ENCODE measurements around the gene RNASE8. TPM values are rescaled to one million over a fixed set of nuclear protein-coding genes. Genes with fewer than 3 reads are reported as not detected.

RNASE8 gene
- total RNA-seq, 1 experiment from 2014 or later: not detected

DNA sequence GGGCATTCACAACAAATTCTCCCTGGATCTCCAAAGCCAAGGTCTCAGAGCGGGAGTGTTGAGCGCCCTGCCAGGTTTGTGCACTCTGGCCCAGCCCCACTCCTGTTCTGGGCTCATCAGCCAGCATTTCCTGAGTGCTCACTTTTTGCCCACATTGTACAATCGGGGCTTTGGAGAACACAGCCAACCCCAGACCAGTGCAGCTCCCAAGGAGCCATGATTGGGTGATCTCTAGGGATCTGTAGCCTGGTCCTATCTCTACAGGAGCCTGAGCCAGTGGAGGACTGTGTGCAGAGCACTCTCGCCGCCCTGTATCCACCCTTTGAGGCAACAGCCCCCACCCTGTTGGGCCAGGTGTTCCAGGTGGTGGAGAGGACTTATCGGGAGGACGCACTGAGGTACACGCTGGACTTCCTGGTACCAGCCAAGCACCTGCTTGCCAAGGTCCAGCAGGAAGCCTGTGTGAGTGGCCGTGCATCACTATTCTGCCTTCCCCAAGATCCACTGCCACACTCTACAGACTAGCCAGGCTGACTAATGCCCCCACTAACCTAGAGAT, 15.2 kb downstream of the RNASE8 start:
- DNase-seq (ENCODE audit: low spot score): no peak

DNA sequence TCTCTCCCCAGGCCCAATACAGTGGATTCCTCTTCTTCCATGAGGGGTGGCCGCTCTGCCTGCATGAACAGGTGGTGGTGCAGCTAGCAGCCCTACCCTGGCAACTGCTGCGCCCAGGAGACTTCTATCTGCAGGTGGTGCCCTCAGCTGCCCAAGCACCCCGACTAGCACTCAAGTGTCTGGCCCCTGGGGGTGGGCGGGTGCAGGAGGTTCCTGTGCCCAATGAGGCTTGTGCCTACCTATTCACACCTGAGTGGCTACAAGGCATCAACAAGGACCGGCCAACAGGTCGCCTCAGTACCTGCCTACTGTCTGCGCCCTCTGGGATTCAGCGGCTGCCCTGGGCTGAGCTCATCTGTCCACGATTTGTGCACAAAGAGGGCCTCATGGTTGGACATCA, 16.3 kb downstream of the RNASE8 start:
- DNase-seq (ENCODE audit: low spot score): no peak

GRCh38 chr14:21074398-21075272, 17.0 kb downstream of the RNASE8 start:
- no peak for DNase-seq (ENCODE audit: low spot score)

DNA sequence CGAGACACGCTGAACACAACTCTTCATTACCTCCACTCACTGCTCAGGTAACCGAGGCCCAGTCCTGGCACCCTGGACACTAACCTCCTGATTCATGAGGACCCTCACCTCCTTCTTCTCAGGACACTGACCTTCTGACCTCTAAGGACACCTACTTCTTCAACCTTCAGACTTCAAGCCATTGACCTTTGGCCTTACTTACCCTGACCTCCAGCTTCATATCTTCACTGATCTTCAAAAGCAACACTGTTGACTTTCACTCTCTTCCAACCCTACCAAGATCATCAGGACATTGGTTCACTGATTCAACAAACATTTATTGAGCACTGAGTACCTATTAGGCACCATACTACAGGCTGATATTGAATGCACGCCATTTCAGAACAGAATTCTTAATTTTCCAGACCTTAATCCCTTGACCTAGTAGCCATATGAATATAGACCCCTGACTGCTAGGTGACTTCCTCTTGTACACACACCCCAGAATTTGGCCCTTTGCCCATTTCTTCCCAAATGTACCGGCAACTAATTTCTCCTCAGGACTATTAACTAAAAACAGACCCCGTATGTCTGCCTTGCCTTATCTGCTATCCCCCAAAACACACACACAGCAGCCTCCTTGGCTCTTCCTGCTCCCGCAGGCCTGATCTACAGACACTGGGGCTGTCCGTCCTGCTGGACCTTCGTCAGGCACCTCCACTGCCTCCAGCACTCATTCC, 18.3 kb downstream of the RNASE8 start:
- no peak for DNase-seq (ENCODE audit: low spot score)

- DNase-seq (ENCODE audit: low spot score): no peak
Measured at GRCh38 chr14:21077672-21078071, 20.1 kb downstream of the RNASE8 start.

DNA sequence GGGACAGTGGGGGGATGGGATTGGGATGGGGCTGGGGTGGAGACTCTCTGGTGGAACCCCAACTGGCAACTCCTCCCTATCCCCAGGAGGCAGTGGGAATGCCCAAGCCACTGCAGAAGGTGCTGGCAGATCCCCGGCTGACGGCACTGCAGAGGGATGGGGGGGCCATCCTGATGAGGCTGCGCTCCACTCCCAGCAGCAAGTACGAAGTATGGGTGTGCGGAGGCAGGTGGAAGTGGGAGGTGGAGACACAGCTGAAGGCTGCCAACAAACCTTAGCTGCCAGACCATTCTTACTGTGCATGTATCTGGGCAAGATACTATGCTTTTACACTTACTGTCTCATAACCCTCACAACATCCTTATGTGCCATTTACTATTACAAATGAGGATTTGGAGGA, 20.7 kb downstream of the RNASE8 start:
- DNase-seq (ENCODE audit: low spot score): no peak

DNA sequence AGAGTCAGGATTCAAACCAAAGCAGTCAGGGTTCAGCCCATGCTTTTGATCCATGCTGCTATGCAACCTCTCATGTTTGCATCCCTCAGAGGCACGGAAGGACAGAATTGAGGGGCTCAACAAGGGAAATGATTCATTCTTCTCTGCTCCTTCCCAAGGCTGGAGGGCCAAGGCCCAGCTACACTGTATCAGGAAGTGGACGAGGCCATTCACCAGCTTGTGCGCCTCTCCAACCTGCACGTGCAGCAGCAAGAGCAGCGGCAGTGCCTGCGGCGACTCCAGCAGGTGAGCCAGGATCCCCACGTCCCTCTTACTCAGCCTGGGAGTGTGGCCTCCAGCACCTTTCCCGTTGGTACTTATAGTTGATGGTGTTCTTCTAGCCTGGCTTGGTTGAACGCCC, 21.1 kb downstream of the RNASE8 start:
- no peak for DNase-seq (ENCODE audit: low spot score)

DNA sequence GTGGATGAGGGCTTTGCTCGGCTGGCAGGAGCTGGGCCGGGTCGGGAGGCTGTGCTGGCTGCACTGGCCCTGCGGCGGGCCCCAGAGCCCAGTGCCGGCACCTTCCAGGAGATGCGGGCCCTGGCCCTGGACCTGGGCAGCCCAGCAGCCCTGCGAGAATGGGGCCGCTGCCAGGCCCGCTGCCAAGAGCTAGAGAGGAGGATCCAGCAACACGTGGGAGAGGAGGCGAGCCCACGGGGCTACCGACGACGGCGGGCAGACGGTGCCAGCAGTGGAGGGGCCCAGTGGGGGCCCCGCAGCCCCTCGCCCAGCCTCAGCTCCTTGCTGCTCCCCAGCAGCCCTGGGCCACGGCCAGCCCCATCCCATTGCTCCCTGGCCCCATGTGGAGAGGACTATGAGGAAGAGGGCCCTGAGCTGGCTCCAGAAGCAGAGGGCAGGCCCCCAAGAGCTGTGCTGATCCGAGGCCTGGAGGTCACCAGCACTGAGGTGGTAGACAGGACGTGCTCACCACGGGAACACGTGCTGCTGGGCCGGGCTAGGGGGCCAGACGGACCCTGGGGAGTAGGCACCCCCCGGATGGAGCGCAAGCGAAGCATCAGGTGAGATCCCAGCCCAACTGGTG, 24.0 kb downstream of the RNASE8 start:
- DNase-seq (ENCODE audit: low spot score): no peak

DNA sequence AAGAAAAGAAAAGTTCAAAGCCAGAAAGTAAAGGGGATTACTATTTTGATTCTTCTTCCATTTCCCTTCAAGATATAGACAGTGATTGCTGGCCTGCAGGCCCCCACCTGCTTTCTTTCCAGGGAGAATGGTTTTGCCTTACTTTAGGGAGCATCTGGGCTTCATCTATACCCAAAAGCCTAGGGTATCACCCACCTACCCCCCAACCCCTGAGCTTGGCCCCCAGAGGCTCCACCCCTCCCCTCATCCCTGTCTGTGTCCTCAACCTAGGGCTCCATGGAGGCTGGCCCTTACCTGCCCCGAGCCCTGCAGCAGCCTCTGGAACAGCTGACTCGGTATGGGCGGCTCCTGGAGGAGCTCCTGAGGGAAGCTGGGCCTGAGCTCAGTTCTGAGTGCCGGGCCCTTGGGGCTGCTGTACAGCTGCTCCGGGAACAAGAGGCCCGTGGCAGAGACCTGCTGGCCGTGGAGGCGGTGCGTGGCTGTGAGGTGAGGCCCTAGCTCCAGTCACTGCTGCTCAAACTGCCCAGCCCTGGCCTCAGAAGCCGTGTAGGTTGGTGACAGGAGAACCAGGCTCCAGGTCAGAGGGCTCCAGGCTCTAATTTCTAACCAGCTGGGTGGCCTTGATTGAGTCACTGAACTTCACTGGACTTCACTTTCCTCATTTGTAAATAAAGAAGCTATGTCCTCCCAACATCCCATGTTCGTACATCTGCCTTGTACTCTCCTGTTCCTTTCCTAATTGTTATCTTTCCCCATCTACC, 26.1 kb downstream of the RNASE8 start:
- no peak for DNase-seq (ENCODE audit: low spot score)

DNA sequence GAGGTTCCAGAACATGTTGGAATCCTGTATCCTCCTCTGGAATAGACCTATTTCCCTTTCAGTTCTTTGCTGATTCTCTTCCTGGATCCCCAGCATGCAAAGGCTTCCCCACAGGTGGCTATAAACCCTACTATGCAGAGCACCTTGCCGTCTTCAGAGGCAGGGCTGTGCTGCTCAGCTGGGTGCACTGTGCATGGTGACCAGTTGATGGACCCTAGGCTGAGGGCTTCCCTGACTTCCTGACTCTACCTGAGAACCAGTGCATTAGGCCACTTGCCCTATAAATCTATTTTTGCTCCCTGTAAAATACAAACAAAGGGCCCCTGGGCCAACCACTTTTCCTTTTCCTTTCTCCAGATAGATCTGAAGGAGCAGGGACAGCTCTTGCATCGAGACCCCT, 26.8 kb downstream of the RNASE8 start:
- DNase-seq (ENCODE audit: low spot score): no peak

- DNase-seq (ENCODE audit: low spot score): peak; percentile 38
Measured at GRCh38 chr14:21084998-21085853, 27.6 kb downstream of the RNASE8 start.

DNA sequence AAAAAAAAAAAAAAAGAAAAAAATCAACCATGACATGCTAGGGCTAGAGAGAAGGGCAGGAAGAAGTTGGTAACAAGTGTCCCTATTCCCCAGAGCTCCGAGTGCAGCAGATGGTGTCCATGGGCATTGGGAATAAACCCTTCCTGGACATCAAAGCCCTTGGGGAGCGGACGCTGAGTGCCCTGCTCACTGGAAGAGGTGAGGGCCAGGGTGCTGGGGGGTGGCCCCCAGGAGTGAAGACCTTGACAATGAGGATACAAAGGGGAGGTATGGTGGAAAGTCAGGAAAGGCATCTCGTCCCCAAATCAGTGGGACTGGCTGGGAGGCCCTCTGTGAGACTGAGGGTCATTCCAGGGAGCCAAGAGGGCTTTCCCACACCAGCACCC, 29.3 kb downstream of the RNASE8 start:
- DNase-seq (ENCODE audit: low spot score): no peak

- peak; percentile 83 for DNase-seq (ENCODE audit: low spot score)
Measured at GRCh38 chr14:21087294-21088091, 29.9 kb downstream of the RNASE8 start.

DNA sequence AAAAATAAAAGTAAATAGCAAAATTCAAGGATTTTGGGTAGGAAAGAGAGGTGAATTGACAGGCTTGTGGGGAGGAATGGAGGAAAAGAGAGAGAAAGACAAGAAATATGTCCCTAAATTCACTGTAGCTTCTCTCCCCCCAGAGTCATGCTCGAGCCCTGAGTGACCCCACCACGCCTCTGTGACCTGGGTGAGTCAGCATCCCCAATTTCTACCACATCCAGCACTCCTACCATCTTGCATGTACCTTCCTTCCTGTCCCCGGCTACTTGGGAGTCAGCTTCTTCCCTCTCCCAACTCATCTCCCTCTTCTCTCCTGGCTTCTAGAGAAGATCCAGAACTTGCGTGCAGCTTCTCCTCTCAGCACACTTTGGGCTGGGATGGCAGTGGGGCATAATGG, 31.1 kb downstream of the RNASE8 start:
- no peak for DNase-seq (ENCODE audit: low spot score)

GRCh38 chr14:21089271-21089670, 31.6 kb downstream of the RNASE8 start:
- DNase-seq (ENCODE audit: low spot score): no peak

DNA sequence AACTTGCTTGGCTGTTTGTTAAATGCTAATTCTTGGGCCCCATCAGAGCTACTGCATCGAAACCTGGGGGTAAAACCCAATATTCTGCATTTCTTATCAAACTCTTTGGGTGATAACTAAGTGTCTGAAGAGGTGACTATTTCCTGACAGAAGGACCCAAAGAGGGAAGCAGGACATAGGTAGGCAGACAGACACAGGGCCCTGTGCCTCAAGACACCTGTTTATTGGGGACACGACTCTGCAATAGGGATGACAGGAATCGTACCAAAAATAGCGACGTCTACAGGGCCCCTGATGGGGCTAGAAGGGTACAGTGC, 32.2 kb downstream of the RNASE8 start:
- no peak for DNase-seq (ENCODE audit: low spot score)

DNA sequence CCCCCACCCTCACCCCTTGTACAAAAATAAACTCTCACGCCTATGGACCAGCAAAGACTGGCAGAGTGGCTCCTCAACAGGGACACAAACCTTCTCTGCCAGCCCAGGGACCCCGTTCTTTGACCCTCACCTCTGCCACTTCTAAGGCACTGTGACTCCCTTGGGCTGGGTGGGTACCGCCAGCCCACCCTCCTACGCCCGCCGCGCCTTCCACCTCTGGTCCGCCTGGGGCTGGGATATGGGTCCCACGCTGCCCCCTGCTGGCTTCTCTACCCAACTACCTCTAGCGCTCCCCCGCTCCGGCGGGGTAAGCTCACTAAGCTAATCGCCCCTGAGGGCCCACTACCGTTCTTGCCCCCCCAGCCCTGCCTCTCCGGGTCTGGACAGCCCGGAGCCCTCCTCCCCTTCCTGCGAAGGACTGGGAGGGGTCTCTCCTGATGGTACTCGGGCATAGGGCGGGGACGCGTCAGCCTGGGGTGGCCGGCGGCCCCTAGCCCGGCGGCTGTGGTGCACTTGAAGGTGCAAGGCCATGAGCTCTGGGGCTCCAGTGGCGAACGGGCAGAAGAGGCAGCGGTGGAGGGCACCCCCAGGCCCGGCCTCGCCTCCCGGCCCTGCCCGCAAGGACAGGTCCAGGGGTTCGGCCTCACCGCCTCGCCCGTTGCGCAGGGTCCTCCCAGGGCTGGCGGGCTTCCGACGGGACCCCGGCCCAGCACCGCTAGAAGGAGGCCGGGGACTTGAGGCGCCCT, 32.7 kb downstream of the RNASE8 start:
- DNase-seq (ENCODE audit: low spot score): no peak

GRCh38 chr14:21090940-21091663, 33.5 kb downstream of the RNASE8 start:
- no peak for DNase-seq (ENCODE audit: low spot score)

GRCh38 chr14:21091821-21092272, 34.2 kb downstream of the RNASE8 start:
- DNase-seq (ENCODE audit: low spot score): no peak
